Calu3 (cell line): ENCODE data around the gene SLC15A4. TPM values are rescaled to one million over a fixed set of nuclear protein-coding genes. Genes with fewer than 3 reads are reported as not detected.

Source experiments
- BruUV-seq: library from RNA; stranded (reverse); fragments of 400-500 nt; replicated peaks from 2 replicates; lab custom pipeline; 2021; lab: Mats Ljungman, UMichigan
- CTCF ChIA-PET: fragments of 300-600 bp; sonication (Branson Sonifier 250); formaldehyde crosslinking; loops from one replicate; lab custom pipeline; 2022; ENCODE audit warnings: antibody characterized with exemption; lab: Charles Lee
- DNase-seq: peaks from one replicate; pipeline ENCODE4 v3.0.0; 2022
- H3K27ac Mint-ChIP-seq: one replicate; pipeline ENCODE4 v1.8.0; 2022; ENCODE audit warnings: mixed read lengths; ENCODE audit not compliant: unreplicated experiment
- H3K27me3 Mint-ChIP-seq: one replicate; pipeline ENCODE4 v1.8.0; 2022; ENCODE audit warnings: mixed read lengths; ENCODE audit not compliant: unreplicated experiment
- H3K36me3 Mint-ChIP-seq: one replicate; pipeline ENCODE4 v1.8.0; 2022; ENCODE audit warnings: mild to moderate bottlenecking, moderate library complexity, mixed read lengths; ENCODE audit not compliant: insufficient read depth, unreplicated experiment
- H3K4me1 Mint-ChIP-seq: one replicate; pipeline ENCODE4 v1.8.0; 2022; ENCODE audit warnings: mild to moderate bottlenecking, low read depth, mixed read lengths; ENCODE audit not compliant: unreplicated experiment
- H3K4me3 Mint-ChIP-seq: one replicate; pipeline ENCODE4 v1.8.0; 2022; ENCODE audit warnings: mild to moderate bottlenecking, low read depth, moderate library complexity, mixed read lengths; ENCODE audit not compliant: unreplicated experiment
- H3K9me3 Mint-ChIP-seq: one replicate; pipeline ENCODE4 v1.8.0; 2022; ENCODE audit warnings: low read depth, mixed read lengths; ENCODE audit not compliant: unreplicated experiment
- CTCF ChIP-seq: fragments of 200-600 bp; IDR thresholded peaks from one replicate; pipeline ENCODE4 v1.8.0; 2022; ENCODE audit warnings: antibody characterized with exemption; ENCODE audit not compliant: unreplicated experiment
- intact Hi-C: fragments of 100-400 bp; cut with micrococcal nuclease; formaldehyde crosslinking; loops from one replicate; pipeline ENCODE4 v1.10.0; 2022; ENCODE audit not compliant: unreplicated experiment
- total RNA-seq: library from RNA; stranded (reverse); gene quantifications from 2 replicates; pipeline ENCODE4 v1.2.3, GENCODE V29; 2022

The SLC15A4 gene
- total RNA-seq, 1 experiment from 2014 or later = 34.9 TPM

- BruUV-seq = no TSS peak
- DNase-seq = no peak
- no peak for TF ChIP-seq CTCF
- intact Hi-C loops = no loop called here
- Mint-ChIP-seq H3K9me3 (no peaks in the 10 kb centered on the region), H3K36me3 (peaks cover 26% of the 10 kb centered on the region), H3K27ac (no peak overlapping the region), H3K4me1 (peaks cover 28% of the 10 kb centered on the region), H3K27me3 (no peaks in the 10 kb centered on the region), H3K4me3 (no peak overlapping the region)
- CTCF ChIA-PET = no interaction called here
Measured at GRCh38 chr12:128814411-128815261, 9.1 kb downstream of the SLC15A4 start.

- no TSS peak for BruUV-seq
- peaks cover 21% of the 10 kb centered on the region for H3K4me1 Mint-ChIP-seq
Measured at GRCh38 chr12:128813883-128814282, 9.9 kb downstream of the SLC15A4 start.

GRCh38 chr12:128813392-128813791 is 10.4 kb downstream of the SLC15A4 start:
- intact Hi-C loops = no loop called here
- no peaks in the 10 kb centered on the region for H3K27me3 Mint-ChIP-seq
- H3K4me1 Mint-ChIP-seq = peaks cover 16% of the 10 kb centered on the region
- H3K9me3 Mint-ChIP-seq = no peaks in the 10 kb centered on the region
- peaks cover 26% of the 10 kb centered on the region for H3K36me3 Mint-ChIP-seq
- H3K4me3 Mint-ChIP-seq = no peak overlapping the region
- CTCF ChIA-PET = no interaction called here
- BruUV-seq = no TSS peak
- no peak for DNase-seq
- no peak for TF ChIP-seq CTCF
- no peak overlapping the region for H3K27ac Mint-ChIP-seq

More at GRCh38 chr12:128813883-128814282, 9.9 kb downstream of the SLC15A4 start:
- Mint-ChIP-seq H3K36me3 (peaks cover 26% of the 10 kb centered on the region), H3K4me3 (no peak overlapping the region), H3K9me3 (no peaks in the 10 kb centered on the region), H3K27me3 (no peaks in the 10 kb centered on the region), H3K27ac (no peak overlapping the region)
- intact Hi-C loops = no loop called here
- CTCF ChIA-PET = no interaction called here
- no peak for DNase-seq
- TF ChIP-seq CTCF = no peak

GRCh38 chr12:128811806-128812205 is 12.0 kb downstream of the SLC15A4 start:
- no peak overlapping the region for H3K4me3 Mint-ChIP-seq
- no peaks in the 10 kb centered on the region for H3K4me1 Mint-ChIP-seq
- H3K36me3 Mint-ChIP-seq = peaks cover 29% of the 10 kb centered on the region
- no peaks in the 10 kb centered on the region for H3K9me3 Mint-ChIP-seq
- H3K27ac Mint-ChIP-seq = no peak overlapping the region
- no peak for TF ChIP-seq CTCF
- intact Hi-C loops = no loop called here
- DNase-seq = no peak
- BruUV-seq = no TSS peak
- no peaks in the 10 kb centered on the region for H3K27me3 Mint-ChIP-seq
- CTCF ChIA-PET = no interaction called here
